Muscle of leg (tissue), 11 donors: Measurements from ENCODE around the gene SKIDA1. TPM values are rescaled to one million over a fixed set of nuclear protein-coding genes. Genes with fewer than 3 reads are reported as not detected.

Experiments
- DNase-seq: peaks from one replicate; pipeline ENCODE4 v3.0.0; 2013
- H3K27ac ChIP-seq: one replicate; pipeline ENCODE4 v1.5.1; 2013; ENCODE audit warnings: mild to moderate bottlenecking, low read length, control low read depth
- H3K27me3 ChIP-seq: one replicate; pipeline ENCODE4 v1.6.1; 2013; ENCODE audit warnings: low read length; ENCODE audit not compliant: control insufficient read depth, insufficient read depth
- H3K36me3 ChIP-seq: one replicate; pipeline ENCODE4 v1.6.1; 2013; ENCODE audit warnings: low read length; ENCODE audit not compliant: control insufficient read depth, insufficient read depth
- H3K4me1 ChIP-seq: one replicate; pipeline ENCODE4 v1.6.1; 2013; ENCODE audit warnings: low read length; ENCODE audit not compliant: control insufficient read depth, insufficient read depth
- H3K4me3 ChIP-seq: one replicate; pipeline ENCODE4 v1.5.1; 2013; ENCODE audit warnings: low read length, control low read depth
- H3K9me3 ChIP-seq: replicated peaks from 2 replicates; pipeline ENCODE4 v1.6.1; 2013; ENCODE audit warnings: low read depth, low read length; ENCODE audit not compliant: control insufficient read depth
- WGBS: methylation state at CpG from one replicate; pipeline ENCODE4 v1.1.5; 2013; ENCODE audit warnings: missing lambda C conversion rate; ENCODE audit not compliant: insufficient coverage; 5-methylcytosine and 5-hydroxymethylcytosine counted together
- polyA plus RNA-seq, 8 donors: library from polyadenylated mRNA; unstranded; fragments of 120-200 nt; gene quantifications; one replicate each; pipeline versions ENCODE4 v1.2.1 to v1.2.3, GENCODE V29; 2013; ENCODE audit warnings: inconsistent platforms in 1 of 8, low replicate concordance in 1 of 8; ENCODE audit not compliant: insufficient read length in 8 of 8, insufficient read depth in 1 of 8
- total RNA-seq: library from RNA; stranded (reverse); fragments of 120-200 nt; gene quantifications from one replicate; pipeline ENCODE4 v1.2.4, GENCODE V29; 2013

Gene SKIDA1
- total and polyA plus RNA-seq, 9 donors = 1.7 to 2.9 (median 2.6) TPM

DNA sequence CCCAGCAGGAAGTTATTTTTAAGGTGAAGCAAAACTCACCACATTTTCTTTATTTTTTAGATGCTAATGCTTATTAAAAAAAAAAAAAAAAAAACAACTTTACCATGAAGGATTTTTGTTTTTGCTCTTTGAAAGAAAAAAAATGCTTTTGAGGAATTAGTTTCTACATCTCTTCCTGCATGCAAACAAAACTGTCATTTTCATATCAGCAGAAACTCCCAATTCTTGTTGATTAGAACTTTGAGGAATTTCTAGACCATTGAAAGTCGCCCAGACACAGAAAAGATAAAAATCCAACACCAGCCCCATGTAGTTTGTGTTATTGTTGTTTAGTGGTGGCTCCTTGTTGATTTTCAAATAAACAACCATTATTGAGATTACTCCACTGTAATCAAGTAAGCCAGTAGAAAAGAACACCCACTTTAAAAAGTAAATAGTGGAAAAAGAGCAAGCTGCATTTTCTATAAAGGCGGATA is 14.3 kb downstream of the SKIDA1 start:
- no peaks in the 10 kb centered on the region for H3K36me3 ChIP-seq
- H3K27me3 ChIP-seq = no peaks in the 10 kb centered on the region
- no peaks in the 10 kb centered on the region for H3K9me3 ChIP-seq
- peak overlapping the region; percentile 45 for H3K4me3 ChIP-seq
- H3K4me1 ChIP-seq = peaks cover 39% of the 10 kb centered on the region
- H3K27ac ChIP-seq = peak overlapping the region; percentile 89
- no peak for DNase-seq
- WGBS = no CpG with 5 or more reads among the region's 2 CpGs

DNA sequence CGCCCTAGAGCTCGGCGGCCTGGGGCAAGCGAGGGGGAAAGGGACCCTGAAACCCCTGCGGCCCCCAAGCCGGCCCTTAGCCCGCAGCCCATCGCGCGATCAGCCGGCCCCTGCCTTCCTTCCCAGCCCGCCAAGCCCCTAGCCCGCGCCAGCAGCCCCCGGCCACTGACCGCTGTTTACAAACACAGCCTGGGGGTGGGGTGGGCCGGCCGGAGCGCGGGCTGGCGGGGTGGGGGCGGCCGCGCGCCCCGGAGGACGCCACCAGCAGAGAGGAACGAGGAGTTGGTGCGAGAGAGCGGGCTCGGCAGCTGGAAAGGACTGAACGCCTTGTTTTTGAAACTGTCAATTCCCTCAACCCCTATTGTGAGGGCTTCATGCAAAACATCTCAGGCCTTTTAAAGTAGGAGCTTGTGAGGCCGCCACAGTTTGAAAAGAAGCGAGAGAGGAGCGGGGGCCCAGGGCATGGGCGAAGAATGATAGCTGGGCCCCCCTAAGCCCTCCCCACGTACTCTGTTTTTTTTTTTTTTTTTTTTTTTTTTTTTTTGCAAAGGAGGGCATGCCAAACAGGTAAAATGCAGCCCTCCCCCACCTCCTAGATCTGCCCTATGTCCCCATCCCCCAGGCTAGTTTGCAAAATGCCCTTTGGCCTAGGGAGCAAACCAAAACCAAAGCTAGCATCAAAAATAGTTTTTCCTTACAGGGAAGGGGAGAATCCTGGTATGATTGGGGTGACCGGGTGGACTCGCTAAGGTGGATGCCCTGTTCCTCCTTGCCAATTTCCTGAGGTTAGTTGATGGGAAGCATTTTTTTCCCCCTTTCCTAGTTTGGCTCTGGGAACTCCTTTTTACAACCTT is 15.0 kb downstream of the SKIDA1 start:
- peak overlapping the region; percentile 89 for H3K27ac ChIP-seq
- H3K4me1 ChIP-seq = peaks cover 37% of the 10 kb centered on the region
- no peaks in the 10 kb centered on the region for H3K27me3 ChIP-seq
- no peaks in the 10 kb centered on the region for H3K36me3 ChIP-seq
- H3K4me3 ChIP-seq = peak overlapping the region; percentile 45
- no peaks in the 10 kb centered on the region for H3K9me3 ChIP-seq
- 3% methylated on average over 6 of the region's 39 CpGs for WGBS
- peak; percentile 71 for DNase-seq

DNA sequence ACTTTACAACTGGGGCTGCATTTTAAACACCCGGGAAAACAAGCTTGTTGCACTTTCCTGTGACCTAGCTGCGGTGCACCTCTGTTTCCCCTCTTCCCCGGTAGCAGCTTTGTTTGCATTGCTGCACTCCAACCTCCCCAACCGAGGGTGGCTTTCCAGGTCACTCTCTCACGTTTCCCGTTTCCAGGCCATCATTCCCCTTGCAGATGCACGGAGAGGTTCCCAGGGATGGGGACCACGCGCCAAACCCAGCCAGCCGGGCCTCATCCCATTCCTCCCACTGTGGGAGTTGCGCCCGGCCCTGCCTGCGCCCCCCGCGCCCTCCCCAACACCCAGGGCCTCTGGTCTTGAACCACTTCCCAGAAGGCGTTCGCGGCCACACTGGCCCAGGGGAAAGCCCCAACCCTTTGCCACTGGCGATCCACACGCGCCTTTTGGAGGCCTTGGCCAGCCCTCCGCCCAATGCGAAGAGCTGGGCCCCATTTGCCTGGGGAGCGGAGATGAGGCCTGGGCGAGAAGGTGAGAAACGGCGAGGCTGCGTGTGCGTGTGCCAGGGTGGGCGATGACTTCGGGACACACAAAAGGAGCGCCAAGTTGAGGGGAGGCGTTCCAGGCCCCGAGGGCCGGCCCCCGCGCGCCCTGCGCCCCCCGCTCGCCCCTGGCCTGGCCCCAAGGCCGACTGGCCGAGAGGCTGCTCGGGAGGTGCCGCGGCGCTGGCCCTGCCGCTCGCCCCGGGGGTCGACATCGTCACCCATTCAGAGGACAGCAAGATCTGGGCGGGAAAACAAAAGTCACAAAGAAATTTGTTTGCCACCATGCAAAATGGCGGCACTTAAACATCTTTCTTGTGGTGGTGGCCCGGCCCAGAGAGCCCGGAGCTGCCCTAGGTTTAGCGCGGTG is 15.9 kb downstream of the SKIDA1 start:
- Histone ChIP-seq H3K36me3 (no peaks in the 10 kb centered on the region), H3K4me3 (peak overlapping the region; percentile 45), H3K9me3 (no peaks in the 10 kb centered on the region), H3K27me3 (no peaks in the 10 kb centered on the region), H3K4me1 (peaks cover 30% of the 10 kb centered on the region), H3K27ac (peak overlapping the region; percentile 89)
- DNase-seq = peak; percentile 61
- 15% methylated on average over 58 of the region's 58 CpGs for WGBS

DNA sequence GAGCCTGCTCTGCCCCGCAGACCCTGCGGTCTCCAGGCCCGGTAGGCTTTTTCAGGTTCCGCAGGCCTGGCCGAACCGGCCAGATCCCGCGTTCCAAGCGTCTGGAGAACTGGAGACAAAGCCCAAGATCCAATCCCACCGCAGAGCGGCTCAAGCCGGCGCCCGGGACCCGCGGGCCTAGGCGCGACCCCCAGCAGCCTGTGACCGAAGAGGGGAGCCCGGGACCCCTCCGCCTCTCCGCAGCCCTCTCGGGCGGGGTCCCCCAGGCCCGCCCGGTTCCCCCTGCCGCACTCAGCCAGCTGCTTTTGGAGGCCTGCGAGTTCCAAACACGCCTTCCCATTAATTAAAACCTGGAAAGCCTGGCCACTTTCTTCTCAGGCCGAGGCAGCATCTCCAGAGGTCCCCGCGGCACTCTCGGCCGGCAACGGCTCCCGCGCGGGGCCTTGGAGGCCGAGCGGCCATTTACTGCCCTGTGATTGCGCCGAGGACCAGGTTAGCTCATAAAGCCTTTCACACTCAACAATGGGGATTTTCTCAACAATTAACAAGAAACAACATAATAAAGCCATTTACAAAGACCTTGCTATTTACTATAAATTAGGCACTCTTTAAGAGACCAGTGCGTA is 16.7 kb downstream of the SKIDA1 start:
- Histone ChIP-seq H3K27ac (peak overlapping the region; percentile 89), H3K27me3 (no peaks in the 10 kb centered on the region), H3K9me3 (no peaks in the 10 kb centered on the region), H3K36me3 (no peaks in the 10 kb centered on the region), H3K4me1 (peaks cover 30% of the 10 kb centered on the region), H3K4me3 (peak overlapping the region; percentile 2)
- DNase-seq = no peak
- WGBS = 29% methylated on average over 42 of the region's 43 CpGs

DNA sequence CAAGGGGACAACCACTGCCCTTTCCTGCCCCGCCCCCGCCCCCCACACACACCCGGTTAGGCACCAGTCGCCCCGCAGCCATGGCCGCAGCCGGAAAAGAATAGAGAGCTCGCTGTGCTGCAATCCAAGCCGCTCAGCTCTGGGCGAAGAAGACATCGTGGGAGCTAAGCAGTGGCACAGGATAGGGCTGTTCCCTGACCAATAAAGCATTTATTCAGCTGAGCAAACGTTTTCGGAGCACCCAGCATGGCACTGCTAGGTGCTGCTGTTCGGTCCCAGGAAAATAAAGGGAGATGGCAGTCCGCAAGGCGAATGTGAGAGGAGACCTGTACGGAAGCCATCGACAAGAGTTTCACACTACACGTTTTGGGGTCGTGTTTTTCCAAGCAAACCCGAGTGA is 18.3 kb downstream of the SKIDA1 start:
- WGBS = 84% methylated on average over 17 of the region's 21 CpGs
- H3K4me3 ChIP-seq = no peak overlapping the region
- no peaks in the 10 kb centered on the region for H3K9me3 ChIP-seq
- H3K27me3 ChIP-seq = no peaks in the 10 kb centered on the region
- no peak overlapping the region for H3K27ac ChIP-seq
- peaks cover 30% of the 10 kb centered on the region for H3K4me1 ChIP-seq
- no peak for DNase-seq
- H3K36me3 ChIP-seq = no peaks in the 10 kb centered on the region

DNA sequence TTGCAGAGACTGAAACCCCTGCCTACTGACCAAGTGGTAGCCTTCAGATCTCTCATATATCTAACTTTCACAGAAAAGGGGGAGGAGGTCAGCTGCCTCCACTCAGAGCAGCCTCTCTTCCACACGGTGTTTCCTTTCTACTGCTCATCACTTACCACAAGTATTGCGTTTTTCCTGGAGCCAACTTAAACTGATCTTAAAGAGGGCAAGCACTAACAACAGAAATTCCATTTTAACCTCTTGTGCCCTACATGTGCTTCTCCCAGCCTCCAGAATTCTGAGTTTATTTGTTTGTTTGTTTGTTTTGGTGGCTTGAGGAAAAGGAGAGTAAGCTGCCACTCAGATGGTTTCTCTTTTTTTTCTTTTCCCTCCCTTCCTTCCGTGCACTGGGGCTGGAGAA is 19.1 kb downstream of the SKIDA1 start:
- DNase-seq = no peak
- Histone ChIP-seq H3K4me1 (peaks cover 32% of the 10 kb centered on the region), H3K27me3 (no peaks in the 10 kb centered on the region), H3K27ac (no peak overlapping the region), H3K36me3 (no peaks in the 10 kb centered on the region), H3K9me3 (no peaks in the 10 kb centered on the region), H3K4me3 (no peak overlapping the region)
- WGBS = no CpG with 5 or more reads among the region's 3 CpGs

DNA sequence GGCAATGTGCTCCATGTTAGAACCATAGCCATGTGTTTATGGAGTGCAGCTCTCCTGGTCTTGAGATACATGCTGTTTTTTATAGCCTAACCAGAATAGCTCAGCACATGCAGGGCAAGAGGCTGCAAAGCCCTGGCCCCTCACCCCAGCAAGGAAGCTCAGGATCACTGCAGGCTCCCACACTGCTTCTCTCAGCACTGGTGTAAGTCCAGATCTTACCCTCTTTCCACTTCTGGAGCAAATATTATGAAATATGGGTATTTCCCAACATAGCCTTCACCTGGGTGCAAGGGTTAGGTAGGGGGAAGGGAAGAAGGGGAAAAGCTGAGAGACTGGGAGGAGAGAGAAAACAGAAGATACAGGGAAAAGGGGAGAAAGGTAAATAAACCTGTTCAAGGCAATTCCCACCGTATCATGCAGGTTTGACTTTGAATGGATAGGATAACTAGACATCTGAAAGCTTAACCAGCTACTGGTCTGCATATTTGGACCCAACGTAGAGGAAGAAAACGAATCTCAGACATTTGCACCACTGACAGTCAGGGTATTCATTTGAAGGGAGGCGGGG is 19.7 kb downstream of the SKIDA1 start:
- Histone ChIP-seq H3K9me3 (no peaks in the 10 kb centered on the region), H3K27ac (no peak overlapping the region), H3K4me3 (no peak overlapping the region), H3K27me3 (no peaks in the 10 kb centered on the region), H3K4me1 (peaks cover 36% of the 10 kb centered on the region), H3K36me3 (no peaks in the 10 kb centered on the region)
- WGBS = 92% methylated on average over 3 of the region's 4 CpGs
- DNase-seq = no peak

DNA sequence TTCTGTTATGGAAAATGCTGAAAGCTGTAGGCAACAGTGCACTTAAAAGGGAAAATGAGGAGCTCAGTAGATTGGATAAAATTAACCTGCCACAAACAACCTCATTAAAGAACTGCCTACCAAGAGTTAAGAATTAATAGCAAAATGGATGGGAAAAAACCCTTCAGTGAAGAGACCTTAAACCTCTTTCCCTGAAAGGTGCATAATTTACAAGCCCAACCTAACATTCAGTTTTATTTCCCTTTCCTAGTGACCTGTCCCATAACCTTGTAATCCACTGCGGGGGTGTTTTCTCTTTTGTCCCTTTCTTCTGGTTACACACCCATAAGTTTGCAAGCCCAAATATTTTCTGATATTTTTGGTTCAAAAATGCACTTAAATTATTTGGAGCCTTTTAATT is 21.9 kb downstream of the SKIDA1 start:
- Histone ChIP-seq H3K9me3 (no peaks in the 10 kb centered on the region), H3K4me3 (no peak overlapping the region), H3K27me3 (peaks cover 11% of the 10 kb centered on the region), H3K4me1 (peaks cover 29% of the 10 kb centered on the region), H3K36me3 (no peaks in the 10 kb centered on the region), H3K27ac (no peak overlapping the region)
- DNase-seq = no peak
- no CpG with 5 or more reads among the region's 1 CpG for WGBS

DNA sequence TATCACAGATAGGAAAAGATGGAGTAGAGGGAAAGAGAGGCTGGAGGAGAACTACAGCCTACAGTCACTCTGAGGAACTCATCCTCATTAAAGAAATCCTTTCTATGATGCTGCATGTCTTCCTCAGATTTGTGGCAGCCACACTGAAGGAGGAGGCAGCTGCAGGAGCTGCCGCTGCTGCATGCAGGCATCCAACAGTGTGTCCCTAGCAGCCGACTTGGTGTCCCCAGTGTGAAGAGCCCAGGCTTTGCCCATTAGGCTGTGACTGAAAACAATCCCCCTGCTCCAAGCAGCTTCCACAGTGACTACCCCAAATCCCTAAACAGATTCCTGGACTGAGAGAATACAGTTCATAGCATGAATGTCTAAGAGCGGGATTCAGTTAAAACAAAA is 23.1 kb downstream of the SKIDA1 start:
- Histone ChIP-seq H3K36me3 (no peaks in the 10 kb centered on the region), H3K4me1 (peaks cover 24% of the 10 kb centered on the region), H3K27me3 (peaks cover 11% of the 10 kb centered on the region), H3K4me3 (no peak overlapping the region), H3K9me3 (no peaks in the 10 kb centered on the region), H3K27ac (no peak overlapping the region)
- DNase-seq = no peak
- 80% methylated on average over 1 of the region's 3 CpGs for WGBS
